HG02981 (cell line): ENCODE data around the gene MPEG1.

Experiments
- ATAC-seq: cut with Tn5 transposase; IDR thresholded peaks from one replicate; pipeline ENCODE4 v1.9.1; 2021; ENCODE audit warnings: mild to moderate bottlenecking, moderate library complexity; ENCODE audit not compliant: unreplicated experiment

MPEG1 gene

DNA sequence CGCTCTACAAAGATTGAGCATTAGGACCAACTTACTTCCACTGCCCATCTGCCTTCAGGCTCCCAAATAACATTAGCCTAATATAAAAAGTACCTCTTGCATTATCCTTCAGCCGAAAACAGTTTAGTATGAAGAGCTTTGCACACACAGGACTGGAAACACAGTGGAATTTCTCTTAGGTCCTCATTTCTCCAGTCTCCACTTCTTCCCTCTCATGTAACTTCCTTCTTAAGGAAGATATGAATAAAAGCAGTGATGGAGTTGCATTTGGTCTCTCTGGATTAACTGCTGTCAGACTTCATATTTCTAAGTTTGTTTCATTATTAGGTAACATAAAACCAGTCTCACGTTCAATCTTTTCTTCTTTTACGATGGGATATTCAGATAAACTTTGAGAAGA lies 5.6 kb upstream of the MPEG1 start:
- ATAC-seq = no peak

DNA sequence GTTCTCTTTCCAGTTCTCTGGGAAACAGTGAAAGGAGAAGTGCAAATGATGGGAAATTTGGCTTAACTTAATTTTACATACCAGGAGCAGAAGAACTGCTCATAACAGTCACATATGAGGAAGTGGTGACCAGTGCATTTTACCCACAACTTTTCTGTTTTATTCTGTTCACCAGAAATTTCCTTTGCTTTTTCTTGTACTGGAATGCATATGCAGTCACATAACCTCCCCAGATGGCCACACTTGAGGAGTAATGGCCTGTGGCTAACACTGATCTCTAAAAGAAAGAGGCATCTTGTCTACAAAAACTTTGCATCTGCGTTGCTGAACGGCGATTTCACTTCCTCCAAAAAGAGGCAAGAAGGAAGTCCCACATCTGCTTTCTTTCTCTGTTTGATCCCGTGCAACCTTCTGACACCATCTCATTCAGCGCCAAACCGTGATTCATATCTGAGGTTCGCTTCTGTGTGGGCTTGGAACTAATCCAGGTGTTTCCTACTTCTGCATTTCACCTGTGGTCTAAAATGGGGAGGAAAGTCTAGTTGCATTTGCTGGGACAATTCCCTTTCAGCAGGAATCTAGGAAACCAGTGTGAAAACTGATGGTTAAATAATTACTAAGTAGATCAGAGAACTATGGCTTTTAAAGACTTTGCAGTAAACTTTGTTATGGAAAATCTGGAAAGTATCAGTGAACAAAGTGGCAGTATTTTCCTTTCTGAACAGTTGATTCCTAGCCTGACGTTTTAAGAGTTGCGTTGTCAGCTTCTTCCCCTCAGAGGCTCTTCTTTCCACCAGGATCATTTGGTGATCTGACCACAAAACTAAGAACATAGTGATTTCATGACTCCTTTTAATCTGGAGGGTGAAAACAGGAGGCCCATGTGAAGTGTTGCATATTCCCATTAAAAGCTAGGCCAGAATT lies 4.2 kb upstream of the MPEG1 start:
- peak; percentile 88 for ATAC-seq

DNA sequence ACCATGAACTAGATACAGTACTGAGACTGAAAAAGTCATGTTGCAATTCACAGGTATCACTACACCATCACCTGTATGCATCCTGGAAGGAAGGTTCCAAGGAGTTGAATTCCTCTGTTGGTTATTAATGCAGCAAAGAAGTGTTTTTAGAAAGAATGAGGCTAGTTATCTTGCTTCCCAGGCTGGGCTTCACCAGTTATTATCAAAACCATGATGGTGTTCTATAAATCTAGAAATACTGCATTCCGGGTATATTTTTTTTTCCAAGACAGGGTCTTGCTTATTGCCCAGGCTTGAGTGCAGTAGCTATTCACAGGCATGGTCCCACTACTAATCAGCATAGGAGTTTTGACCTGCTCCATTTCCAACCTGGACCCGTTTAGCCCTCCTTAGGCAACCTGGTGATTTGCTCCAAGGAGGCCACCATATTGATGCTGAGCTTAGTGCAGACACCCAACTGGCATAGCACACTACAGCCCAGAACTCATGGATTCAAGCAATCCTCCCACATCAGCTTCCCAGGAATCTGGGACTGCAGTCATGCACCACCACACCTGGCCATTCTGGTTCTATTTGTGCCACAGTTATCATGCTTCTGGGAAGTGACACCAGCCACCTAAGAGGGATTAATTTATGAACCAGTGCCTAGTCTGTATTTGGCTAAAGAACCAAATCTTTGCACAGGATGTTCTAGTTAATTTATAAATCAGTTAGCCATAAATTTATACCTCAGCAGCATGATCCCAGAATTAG lies 1.6 kb upstream of the MPEG1 start:
- ATAC-seq = no peak

DNA sequence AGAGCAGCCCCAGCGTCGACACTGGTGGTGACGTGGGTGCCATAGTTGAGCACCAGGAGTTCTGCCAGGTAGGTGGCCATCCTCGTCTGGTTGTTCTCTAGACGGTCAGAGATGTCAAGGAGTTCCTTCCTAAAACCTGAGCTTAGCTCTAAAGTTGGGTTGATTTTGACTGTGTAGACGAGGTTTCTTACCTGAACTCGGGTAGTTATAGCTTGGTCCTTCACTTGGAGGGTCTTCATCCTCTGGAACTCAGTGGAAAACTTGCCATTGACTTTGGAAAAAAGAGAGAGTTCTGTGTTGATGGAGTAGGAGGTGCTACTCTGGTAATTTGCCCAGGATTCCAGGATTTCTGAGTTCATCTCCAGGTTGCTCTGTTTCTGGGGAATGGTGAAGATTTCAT lies 505 bp downstream of the MPEG1 start:
- no peak for ATAC-seq

DNA sequence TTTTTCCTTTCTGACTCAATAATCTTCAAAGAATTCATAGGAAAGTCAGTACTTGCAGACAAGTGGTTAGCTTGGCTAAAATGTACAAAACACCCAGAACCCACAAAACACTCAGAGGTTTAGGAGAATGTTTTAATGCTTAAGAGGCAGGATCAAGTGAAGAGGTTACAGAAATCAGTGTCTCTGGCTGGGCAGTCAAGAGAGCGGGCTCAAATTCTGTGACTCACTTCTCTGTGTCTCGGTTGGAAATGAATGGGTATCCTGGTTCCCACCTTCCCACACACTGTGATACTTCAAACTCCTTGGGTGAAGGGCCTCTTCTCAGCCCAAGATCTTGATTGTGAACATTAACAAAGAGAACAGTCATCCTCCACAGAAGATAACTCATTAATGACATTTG lies 3.8 kb downstream of the MPEG1 start:
- ATAC-seq = no peak

DNA sequence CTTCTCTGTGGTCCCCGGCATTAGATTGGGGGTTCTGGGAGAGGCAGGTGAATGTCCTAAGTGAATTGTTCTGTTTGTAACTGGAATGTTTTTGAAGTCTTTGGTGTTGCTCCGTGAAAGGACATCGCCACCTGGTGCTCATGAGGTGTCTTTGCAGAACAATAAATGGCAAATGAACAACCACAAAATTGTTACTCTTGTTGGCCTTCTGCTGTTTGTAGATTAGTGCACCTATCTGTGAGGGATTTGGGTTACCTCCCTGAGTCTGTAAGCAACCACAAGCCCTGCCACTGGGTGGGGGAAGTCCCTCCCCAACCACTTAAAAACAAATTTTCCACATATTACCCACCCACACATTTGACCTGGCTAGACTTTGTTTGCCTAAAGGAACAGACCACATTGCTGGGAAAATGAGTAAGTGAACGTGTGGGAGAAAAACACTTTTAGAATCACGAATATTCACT lies 4.7 kb downstream of the MPEG1 start:
- peak; percentile 73 for ATAC-seq

DNA sequence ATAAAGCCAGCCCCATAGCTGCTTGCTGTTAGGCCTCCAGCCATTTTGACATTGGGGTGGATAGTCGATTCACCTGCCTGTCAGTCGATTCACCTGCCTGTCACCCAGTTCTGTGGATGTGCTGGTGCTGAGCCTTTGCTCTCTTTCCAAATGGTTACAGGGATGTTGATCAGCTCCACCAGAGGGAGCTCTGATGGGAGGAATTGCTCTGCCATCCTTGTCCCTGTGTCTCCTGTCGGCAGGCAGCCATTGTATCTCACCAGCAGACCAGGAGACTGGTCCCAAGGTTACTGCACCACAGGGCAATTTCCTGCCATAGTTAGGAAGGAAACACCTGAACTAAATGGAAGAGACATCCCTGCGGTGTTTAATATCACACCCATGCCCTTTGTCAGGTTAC lies 6.1 kb downstream of the MPEG1 start:
- ATAC-seq = no peak

DNA sequence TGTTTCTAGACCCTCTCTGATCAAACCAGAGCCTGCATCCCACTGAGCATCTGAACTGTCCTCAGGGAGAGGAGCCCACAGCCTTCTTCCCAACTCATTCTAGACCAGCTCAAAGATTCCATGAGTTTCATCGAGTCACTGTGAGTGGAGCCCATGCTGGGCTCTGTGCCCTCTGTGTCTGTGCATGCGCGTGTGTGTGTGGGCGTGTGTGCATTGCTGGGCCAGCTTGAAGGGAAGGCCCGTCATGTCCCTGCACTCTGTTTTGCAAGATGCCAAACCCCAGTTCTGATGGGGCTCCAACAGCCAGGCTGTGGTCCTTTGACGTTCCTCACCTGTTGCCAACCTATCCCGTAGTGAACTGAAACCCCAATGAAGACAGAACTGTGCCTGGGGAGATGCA lies 7.1 kb downstream of the MPEG1 start:
- no peak for ATAC-seq

DNA sequence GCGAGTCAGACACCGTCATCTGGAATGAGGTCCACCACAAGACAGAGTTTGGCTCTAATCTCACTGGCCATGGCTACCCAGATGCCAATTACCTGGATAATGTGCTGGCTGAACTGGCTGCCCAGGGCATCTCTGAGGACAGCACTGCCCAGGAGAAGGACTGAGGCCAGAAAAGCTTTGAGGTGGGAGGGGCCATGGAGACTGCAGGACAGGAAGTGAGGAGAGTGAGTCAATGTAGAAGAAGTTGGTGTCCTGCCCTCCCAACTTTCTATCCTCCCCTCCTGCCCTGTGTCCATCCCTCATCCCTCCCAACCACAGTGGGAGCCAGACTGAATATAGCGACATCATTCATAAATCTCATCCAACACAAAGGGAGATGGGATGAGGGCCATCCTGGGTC lies 8.0 kb downstream of the MPEG1 start:
- ATAC-seq = no peak

DNA sequence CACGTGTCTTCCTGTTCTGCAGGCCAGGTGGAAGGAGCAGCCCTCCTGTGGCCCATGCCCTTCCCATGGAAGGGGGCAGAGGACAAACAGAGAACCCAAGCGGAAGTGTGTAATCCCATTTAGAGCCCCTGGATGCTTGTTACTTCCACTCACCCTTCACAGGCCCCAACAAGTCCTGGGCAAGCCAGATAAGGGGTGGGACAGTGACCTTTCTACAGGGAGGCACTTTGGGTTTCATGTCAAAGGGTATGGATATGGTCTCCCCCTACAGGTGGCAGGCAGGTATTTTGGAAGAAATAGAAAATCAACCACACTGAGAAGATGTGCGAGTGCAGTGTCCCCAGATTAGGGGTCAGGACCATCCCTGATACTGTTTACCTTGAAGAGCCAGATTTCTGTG lies 11.4 kb downstream of the MPEG1 start:
- ATAC-seq = no peak

DNA sequence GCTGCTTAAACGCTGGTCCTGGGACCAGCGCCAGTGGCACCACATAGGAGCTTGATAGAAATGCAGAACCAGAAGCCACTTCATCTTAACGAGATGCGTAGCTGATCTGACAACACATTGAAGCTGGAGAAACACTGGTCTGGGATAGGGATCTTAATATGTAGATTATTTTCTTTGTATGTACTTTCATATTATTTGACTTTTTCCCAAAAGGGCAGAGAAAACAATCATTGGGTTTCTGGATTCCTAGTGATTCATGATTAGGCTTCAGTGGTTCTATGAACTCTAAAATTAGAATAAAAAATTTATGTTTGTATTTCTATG lies 12.3 kb downstream of the MPEG1 start:
- no peak for ATAC-seq

DNA sequence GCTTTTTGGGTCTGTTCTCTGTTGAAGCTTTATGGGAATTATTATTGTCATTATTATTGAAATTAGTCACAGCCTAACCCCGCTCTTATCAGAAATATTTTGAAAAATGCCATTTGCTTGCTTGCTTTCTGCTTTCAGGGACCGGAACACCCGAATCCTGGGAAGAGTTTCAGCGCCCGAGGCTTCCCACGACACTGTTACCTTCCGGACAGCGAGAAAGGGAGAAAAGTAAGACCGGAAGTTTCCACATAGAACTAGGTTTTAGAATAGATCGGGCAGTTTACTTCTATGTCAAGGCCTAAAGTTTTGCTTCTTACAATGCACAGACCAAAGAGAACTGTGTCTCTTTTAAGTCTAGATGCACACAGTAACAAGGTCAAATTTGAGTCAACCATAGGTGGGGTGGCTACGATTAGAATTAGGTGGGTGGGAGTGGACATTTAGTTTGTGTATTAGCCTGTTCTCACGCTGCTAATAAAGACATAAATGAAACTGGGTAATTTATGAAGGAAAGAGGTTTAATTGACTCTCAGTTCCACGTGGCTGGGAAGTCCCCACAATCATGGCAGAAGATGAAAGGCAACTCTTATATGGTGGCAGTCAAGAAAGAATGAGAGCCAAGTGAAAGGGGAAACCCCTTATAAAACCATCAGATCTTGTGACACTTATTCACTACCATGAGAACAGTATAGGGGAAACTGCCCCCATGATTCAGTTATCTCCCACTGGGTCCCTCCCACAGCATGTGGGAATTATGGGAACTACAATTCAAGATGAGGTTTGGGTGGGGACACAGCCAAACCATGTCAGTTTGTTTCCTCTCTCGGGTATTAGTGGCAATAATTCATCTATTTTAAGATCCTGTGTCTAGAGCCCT lies 12.9 kb downstream of the MPEG1 start:
- ATAC-seq = peak; percentile 43

DNA sequence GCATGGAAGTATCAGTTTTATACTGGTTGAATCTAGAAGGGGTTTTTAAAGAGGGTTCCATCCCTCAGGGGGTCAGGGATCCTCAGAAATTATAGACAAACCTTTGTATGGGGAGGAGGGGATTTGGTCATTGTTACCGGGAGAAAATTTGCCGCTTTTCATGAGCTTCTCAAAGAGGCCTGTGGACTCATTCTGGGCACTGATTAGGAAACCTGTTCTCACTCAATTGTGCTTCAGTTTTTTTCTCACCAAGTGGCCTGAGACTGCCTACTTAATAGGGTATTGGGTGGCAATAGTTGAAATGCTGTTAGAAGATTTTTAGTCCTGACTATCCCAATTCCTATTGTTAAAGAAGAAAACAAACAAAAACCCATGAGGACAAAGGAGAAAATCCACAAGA lies 14.0 kb downstream of the MPEG1 start:
- ATAC-seq = no peak

DNA sequence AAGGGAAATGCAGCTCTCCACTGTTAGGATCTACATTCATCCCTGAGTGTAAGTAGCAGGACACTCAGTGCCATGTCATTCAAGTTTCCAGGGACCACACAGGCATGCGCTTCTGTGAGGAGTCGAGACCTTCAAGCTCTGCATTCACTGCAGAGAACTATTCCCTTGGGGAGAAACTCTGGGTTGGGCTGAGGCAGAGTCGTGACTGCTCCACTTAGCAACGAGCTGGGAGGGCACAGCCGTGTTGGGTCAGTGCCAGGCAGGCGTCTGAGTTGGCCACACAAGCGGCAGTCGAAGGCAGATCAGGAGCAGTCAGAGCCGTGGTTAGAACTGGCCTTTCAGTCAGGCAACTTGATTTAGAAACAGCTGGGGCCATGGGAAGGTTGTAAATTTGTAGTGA lies 14.7 kb downstream of the MPEG1 start:
- ATAC-seq = no peak

DNA sequence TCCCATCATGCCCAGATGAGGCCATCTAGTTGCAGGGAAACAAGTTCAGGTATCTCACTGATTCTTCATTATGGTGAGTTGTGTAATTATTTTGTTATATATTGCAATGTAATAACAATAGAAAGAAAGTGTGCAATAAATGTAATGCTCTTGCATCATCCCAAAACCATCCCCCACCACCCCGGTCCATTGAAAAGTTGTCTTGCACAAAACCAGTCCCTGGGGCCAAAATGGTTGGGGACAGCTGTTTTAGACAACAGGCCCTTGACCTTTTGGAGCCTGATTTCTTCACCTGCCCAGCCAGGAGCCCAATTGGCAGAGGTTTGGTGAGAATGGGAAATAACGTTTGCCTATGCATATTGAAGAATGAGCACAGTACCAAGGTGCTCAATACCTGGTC lies 15.9 kb downstream of the MPEG1 start:
- ATAC-seq = no peak

DNA sequence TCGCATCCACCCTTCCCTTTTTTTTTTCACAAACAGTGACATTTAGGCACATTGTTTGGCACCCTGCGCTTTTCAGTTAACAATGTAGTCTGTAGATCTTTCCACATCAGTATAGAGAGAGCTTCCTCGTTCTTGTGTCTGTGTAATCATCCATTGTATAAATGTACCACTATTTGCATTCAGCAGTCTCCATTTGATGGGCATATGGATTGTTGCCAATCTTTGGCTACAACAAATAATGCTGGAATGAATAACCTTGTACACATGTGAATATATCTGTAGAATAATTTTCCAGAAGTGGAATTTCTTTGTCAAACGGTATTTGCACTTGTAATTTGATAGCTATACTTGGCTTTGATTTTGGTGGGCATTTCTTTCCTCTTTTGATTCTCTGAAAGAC lies 17.1 kb downstream of the MPEG1 start:
- ATAC-seq = no peak

DNA sequence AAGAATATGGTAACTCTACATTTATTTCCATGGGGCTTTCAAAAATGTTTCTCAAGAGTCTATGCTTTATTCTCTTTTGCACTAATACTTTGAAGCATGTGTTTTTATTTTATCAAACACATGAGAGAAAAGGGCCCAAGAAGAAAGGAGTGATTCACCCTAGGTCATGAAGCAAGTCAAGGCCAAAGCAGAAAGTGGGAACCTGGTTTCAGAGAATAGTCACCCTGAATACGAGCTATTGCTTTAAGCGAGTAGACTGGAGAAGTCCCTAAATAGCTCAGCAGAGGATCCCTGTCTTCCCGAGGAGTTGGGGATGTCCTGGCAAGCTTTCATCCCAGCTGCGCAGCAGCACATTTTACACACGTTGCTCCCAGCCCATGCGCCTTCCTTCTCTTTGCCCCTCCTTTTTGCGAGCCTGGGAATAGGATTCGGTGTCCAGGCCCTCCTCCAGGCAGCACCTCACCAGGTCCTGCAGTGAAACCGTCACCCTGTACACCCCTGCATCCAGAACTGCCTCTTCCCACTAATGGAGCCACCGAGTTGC lies 19.1 kb downstream of the MPEG1 start:
- no peak for ATAC-seq

DNA sequence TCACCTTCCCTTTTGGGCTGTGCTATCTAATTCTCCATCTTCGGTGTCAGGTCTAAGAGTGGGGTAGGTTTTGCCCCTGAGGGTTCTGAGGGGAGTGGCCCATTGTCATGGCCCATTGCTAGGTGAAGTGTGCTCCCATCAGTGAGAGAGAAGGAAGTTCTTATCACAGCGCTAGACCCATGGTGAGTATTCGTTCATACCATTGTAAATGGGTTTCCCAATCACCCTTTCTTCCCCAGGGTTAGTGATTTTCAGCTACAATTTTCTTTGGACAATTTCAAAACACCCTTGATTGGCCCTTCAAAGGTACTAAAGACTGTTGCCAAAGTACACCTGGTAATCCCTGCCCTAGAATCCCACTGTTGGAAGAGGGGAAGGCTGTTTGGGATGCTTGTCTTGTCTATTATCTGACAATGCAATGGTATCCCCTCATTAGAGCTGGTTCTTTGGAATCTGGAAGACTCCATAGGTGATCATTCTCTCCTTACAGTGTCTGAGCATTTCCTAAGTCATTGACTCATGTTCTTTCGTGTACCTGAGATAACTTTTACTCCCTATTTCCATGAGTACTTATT lies 20.2 kb downstream of the MPEG1 start:
- no peak for ATAC-seq

DNA sequence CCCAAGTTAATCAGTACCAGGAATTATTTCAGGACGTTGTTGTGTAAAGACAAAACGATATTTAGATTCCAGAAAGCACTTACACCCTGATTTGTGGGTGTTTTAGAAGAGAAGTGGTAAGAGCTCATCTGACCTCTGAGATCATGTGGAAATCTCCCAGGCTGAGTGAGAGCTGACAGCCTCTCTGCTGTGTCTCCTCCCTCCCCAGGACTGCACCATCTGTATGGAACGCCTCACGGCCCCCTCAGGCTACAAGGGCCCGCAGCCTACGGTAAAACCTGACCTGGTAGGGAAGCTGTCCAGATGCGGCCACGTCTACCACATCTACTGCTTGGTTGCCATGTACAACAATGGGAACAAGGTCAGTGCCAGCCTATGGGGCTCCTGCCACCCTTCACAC lies 20.8 kb downstream of the MPEG1 start:
- ATAC-seq = no peak

DNA sequence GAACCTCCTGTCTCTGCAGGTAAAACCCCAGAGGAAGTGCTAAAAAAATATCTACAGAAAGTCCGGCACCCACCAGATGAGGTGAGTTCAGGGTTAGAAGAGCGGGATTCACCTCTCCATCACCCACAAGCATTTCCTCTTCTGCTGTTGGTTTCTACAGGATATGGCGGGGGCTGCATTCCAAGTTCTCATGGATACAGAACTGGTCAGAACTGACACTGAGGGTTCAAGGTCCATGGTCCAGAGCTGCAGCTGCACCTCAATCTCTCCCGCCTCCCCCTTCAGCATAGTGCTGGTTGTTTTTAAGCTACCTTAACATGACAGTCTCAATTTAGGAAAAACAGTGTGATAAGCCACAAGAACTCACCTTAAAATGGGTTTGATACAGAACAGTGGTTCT lies 21.6 kb downstream of the MPEG1 start:
- no peak for ATAC-seq

DNA sequence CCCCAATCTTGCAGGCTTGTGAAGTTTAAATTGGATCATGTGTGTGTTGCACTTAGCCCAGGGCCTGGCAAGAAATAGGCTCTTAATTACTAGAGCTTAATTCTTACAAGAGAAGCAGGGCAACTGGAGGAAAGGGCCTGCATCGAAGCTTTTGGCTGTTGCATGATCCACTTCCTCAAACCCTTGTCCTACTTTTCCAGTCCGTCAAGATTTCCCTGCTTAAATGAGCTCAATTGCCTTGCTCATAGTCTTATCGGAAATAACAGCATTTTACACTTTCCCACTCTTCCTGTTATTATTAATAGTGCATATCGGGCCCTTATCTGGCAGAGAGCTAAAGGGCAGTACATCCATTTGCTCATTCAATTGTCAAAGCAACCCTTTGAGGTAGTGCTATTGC lies 22.7 kb downstream of the MPEG1 start:
- no peak for ATAC-seq
